ENCODE data around the gene TTC39A.

DNA sequence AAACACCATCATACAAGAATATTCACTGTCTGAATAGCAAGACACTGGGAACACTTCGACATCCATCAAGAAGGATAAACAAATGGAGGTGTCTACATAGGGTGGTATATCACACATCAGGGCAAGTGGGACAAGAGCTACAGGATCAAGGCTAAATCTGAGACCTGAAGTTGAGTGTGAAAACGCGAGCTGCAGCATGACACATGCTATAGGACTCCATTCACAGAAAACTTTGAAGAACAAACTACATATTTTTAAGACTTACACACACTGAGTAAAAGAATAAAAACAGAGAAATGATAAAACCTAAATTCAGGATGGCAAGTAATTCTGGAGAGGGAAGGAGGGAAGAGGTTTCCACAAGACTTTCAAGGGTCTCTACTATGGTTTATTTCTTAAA, 2.1 kb downstream of the TTC39A start:
- TF ChIP-seq, protein P1, sequence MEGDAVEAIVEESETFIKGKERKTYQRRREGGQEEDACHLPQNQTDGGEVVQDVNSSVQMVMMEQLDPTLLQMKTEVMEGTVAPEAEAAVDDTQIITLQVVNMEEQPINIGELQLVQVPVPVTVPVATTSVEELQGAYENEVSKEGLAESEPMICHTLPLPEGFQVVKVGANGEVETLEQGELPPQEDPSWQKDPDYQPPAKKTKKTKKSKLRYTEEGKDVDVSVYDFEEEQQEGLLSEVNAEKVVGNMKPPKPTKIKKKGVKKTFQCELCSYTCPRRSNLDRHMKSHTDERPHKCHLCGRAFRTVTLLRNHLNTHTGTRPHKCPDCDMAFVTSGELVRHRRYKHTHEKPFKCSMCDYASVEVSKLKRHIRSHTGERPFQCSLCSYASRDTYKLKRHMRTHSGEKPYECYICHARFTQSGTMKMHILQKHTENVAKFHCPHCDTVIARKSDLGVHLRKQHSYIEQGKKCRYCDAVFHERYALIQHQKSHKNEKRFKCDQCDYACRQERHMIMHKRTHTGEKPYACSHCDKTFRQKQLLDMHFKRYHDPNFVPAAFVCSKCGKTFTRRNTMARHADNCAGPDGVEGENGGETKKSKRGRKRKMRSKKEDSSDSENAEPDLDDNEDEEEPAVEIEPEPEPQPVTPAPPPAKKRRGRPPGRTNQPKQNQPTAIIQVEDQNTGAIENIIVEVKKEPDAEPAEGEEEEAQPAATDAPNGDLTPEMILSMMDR (IDR thresholded peaks at IDR 0.05), result no peak
- TF ChIP-seq POLR2A (IDR thresholded peaks at IDR 0.05), result no peak
- TF ChIP-seq EP300 (IDR thresholded peaks at IDR 0.05), result no peak
